ENCODE results near the gene RAMACL. TPM values are rescaled to one million over a fixed set of nuclear protein-coding genes. Genes with fewer than 3 reads are reported as not detected.

Gene RAMACL
- total RNA-seq, 1 donor from 2014 or later = 1.7 TPM

DNA sequence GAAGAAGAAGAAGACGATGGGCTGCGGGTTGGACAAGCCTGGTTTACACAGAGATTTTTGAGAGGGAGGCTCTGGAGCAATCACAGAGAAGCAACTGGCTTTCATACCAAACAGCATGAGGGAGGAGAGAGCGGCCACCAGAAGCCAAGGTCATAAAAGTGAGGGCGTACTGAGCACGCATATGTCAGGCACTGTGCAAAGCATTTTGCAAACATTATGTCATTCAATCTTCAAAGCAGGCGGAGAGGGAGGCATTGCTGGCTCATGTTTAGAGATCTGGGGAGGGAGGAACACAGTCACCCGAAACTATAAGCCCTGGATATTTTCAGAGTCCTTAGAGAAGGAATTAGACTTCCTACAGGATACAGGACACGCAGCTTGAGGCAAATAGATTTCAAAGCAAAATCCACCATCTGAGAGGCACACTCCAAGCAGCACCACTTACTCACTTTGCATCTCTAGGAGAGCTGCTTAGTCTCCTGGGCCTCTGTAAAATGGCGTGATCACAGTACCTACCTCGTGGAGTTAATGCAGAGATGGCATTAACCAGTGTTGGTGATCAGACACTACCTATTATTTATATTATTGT, 24.6 kb downstream of the RAMACL start:
- TF ChIP-seq CTCF (IDR thresholded peaks at IDR 0.05; ENCODE audit: unreplicated experiment) = no peak
- Mint-ChIP-seq H3K4me3 (ENCODE audit: low read depth) (no peak overlapping the region), H3K4me1 (ENCODE audit: low read depth) (peaks cover 4% of the 10 kb centered on the region), H3K27ac (no peak overlapping the region), H3K27me3 (no peaks in the 10 kb centered on the region), H3K36me3 (ENCODE audit: insufficient read depth) (peaks cover 11% of the 10 kb centered on the region), H3K9me3 (ENCODE audit: low read depth) (peaks cover 9% of the 10 kb centered on the region)
- no peak for DNase-seq (ENCODE audit: low spot score, unreplicated experiment)

GRCh38 chr6:166560222-166560621, 26.3 kb downstream of the RAMACL start:
- Mint-ChIP-seq H3K27ac (no peak overlapping the region), H3K4me1 (ENCODE audit: low read depth) (peaks cover 4% of the 10 kb centered on the region), H3K4me3 (ENCODE audit: low read depth) (no peak overlapping the region), H3K27me3 (no peaks in the 10 kb centered on the region), H3K9me3 (ENCODE audit: low read depth) (peaks cover 9% of the 10 kb centered on the region), H3K36me3 (ENCODE audit: insufficient read depth) (peaks cover 11% of the 10 kb centered on the region)
- DNase-seq (ENCODE audit: low spot score, unreplicated experiment) = no peak
- no peak for TF ChIP-seq CTCF (IDR thresholded peaks at IDR 0.05; ENCODE audit: unreplicated experiment)

DNA sequence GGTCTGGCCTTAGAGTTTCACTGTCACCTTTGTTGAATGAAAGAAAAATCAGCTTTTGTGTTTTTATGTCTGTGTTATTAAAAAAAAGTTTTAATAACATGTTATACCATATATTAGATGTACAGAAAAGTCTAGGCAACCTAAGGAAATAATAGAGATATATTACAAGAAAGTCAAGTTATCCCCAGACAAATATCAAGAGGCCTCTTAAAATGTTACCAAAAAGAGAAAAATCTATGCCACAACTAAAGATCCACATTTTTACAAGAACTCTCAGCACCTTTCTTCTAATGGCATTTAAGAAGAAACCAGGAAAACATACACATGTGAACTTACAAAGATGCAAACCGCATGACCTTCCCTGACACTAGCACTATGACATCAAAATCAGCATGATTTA, 26.8 kb downstream of the RAMACL start:
- Mint-ChIP-seq H3K4me1 (ENCODE audit: low read depth) (peaks cover 4% of the 10 kb centered on the region), H3K27me3 (no peaks in the 10 kb centered on the region), H3K9me3 (ENCODE audit: low read depth) (peaks cover 9% of the 10 kb centered on the region), H3K36me3 (ENCODE audit: insufficient read depth) (peaks cover 11% of the 10 kb centered on the region), H3K27ac (no peak overlapping the region), H3K4me3 (ENCODE audit: low read depth) (no peak overlapping the region)
- TF ChIP-seq CTCF (IDR thresholded peaks at IDR 0.05; ENCODE audit: unreplicated experiment) = no peak
- DNase-seq (ENCODE audit: low spot score, unreplicated experiment) = no peak

- no peak overlapping the region for H3K4me3 Mint-ChIP-seq (ENCODE audit: low read depth)
- peaks cover 4% of the 10 kb centered on the region for H3K4me1 Mint-ChIP-seq (ENCODE audit: low read depth)
These were observed 27.3 kb downstream of the RAMACL start for GRCh38 chr6:166559211-166559610.

More at GRCh38 chr6:166559211-166559610, 27.3 kb downstream of the RAMACL start:
- peaks cover 9% of the 10 kb centered on the region for H3K9me3 Mint-ChIP-seq (ENCODE audit: low read depth)
- DNase-seq (ENCODE audit: low spot score, unreplicated experiment) = no peak
- peaks cover 9% of the 10 kb centered on the region for H3K36me3 Mint-ChIP-seq (ENCODE audit: insufficient read depth)
- no peaks in the 10 kb centered on the region for H3K27me3 Mint-ChIP-seq
- TF ChIP-seq CTCF (IDR thresholded peaks at IDR 0.05; ENCODE audit: unreplicated experiment) = no peak
- H3K27ac Mint-ChIP-seq = no peak overlapping the region

Measured in progenitor cell of endocrine pancreas (in vitro differentiated cells).